Midbrain (tissue), 1 donor: Measurements from ENCODE around the gene RRAD.

ENCODE experiments used
- DNase-seq: peaks from one replicate; lab custom pipeline; 2025; lab: John Stamatoyannopoulos, UW

The RRAD gene

DNA sequence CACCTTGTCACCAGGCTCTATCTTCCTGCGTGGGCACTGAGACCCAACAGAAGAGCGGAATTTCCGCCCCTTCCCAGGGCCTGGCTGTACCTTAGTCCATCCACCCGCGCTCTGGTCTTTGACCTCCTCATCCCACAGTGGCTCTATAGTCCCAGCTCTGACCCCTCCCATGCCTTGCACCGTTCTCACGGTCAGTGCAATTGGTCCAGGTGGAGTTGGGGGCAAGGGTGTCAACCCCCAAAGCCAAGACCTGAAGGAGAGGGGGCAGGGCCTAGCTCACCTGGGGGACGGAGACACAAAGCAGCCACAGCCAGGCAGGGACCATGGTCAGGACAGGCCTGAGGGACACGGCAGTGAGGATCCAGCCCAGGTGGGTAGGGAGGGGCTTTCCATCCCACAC, 7.6 kb downstream of the RRAD start:
- no peak for DNase-seq

DNA sequence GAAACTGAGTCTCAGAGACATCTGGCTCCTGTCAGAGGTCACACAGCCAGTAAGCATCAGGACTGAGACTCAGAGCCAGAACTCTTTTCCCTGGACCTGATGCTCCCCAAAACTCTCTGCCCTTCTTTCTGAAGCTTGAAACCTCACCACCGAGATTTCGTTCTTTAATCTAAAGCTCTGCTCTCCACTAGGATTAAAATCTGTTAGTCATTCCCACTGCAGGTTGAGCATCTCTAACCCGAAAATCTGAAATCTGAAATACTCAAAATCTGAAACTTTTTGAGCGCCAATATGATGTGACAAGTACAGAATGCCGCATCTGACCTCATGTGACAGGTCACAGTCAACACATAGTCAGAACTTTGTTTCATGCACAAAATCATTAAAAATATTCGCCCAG, 8.8 kb downstream of the RRAD start:
- DNase-seq = no peak

DNA sequence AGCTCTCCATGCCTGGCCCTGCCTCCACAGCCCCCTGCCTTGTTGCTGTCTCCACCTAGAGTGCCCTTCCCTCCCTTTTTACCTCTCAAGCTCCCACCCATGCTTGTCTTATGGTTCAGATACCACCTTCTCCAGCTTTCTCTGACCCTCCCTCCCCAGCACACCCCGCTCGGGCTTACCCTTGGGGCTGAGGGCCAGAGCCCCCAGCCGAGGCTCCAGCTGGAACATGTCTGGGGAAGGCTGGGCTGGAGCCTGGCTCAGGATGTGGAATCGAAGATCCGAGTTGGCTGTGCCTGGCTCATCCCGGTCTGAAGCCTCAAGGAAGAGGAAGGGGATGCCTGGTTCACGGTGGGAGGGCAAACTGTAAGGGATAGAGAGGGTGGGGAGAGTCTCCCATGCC, 10.3 kb downstream of the RRAD start:
- DNase-seq = no peak

DNA sequence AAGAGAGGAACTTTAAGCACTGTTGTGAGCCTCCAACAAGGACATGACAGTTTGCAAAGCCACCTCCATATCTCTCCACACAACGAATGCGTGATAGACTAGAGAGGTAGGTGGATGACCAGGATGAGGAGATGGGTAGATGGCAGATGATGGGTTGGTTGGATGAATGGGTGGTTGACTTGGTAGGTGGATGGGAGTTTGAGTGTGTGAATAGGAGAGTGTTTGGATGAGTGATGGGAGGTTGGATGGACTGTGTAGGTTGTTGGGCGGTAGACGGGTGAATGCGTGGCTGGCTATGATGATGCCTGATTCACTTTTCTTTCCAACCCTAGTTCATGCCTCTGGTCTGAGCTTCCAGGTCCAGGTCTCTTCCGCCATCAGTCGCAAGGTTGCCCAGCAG, 10.8 kb downstream of the RRAD start:
- DNase-seq = no peak

DNA sequence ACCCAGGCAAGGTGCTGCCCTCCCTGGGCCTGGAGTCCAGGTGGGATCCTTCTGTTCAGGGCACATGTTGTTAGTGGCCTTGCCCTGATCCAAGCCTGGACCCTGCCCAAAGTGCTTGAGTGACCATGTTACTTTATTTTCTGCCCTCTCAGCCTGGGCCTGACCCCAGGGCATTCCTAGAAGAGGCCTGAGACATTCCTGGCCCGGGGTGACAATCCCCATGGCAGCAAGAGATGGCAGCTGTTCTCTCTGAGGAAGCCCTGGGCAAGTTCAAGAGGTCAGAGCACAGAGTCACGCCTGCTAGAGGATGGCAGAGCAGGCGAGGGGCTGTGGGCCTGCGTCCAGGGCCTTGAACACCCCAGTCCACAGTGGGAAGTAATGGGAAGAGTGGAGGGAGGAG, 11.6 kb downstream of the RRAD start:
- DNase-seq = no peak

DNA sequence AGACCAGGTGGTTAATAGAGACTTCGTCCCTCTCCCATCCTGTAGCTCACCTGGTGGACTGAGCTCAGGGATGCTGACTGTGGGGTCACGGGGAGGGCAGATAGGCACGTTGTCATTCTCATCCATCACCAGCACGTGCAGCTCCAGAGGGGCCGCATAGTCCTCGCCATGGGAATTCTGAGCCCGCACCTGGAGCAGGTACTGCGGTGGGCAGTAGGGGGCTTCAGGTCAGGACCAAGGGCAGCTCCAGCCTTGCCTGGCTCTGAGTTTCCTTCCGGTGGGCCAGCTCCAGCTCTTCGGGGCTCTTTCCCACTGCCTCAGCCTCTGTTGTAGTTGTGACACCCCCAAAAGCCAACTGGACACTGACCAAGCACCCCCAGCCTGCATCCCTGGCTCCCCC, 12.3 kb downstream of the RRAD start:
- no peak for DNase-seq

DNA sequence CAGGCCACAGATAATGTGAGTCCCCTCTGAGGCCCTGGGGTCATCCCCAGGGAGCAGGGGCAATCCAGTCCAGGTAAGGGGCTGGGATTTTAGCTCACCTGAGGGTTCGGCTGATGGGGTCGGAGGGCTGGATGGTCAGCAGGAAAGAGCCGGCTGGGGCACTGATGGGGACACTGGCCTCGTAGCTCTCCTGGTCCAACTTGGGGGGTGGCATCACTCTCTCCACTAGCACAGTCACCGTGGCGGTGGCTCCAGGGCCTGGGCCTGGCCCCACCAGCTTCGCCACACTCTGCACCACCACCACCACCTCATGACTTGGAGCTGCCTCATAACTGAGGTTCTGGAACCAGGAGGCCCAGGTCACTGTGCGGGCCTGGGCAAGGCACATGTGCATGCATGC, 13.5 kb downstream of the RRAD start:
- DNase-seq = no peak

DNA sequence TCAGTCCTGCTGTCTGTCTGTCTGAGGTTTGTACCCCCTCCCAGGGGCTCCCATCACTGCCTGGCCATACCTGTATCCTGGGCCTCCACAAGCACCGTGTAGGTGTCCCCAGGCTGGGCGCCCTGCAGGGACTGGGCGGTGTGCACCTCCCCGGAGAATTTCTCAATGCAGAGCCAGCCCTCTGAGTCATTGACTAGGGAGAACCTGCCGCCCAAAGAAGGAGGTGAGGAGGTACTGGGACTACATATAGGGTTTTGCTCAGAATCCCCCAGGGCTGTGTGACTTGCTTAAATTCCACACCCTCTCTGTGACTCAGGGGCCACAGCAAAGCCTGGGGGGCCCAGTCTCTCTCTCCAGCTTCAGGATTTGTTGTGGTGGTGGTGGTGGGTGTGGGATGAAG, 14.2 kb downstream of the RRAD start:
- no peak for DNase-seq

DNA sequence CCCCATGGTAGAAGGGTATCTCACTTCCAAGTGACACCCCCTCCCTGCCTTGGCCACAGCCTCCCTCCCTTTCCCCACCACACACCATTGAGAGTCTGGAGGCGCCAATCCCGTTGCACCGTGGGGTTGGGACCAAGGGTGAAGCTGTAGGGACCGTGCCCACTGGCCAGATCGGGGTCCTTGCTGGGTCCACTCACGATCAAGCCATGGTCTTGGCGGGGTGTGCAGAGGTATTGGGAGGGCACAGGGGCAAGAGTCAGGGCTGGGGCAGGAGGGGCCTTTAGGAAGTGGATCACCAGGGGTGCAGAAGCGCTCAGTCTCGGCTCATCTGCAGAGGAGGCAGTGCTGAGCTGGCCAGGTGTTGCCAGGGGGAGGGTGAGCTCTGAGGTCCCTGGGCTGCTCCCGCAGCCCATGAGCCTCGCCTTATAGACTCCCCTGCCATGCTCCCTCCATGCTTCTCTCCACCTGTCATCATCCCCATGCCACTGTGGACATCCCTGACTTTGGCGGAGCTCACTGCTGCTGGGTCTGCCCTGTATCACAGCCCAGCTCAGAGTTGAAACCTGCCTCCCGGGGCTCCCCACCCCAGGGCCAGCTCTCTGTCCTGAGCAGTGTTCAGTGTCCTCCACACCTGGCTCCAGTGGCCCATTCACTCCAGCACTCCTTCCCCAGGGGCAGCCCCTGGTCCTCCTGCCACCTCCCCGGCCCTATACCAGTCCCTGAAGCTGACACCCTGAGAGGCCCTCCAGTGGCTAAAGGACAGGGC, 15.0 kb downstream of the RRAD start:
- DNase-seq = no peak

DNA sequence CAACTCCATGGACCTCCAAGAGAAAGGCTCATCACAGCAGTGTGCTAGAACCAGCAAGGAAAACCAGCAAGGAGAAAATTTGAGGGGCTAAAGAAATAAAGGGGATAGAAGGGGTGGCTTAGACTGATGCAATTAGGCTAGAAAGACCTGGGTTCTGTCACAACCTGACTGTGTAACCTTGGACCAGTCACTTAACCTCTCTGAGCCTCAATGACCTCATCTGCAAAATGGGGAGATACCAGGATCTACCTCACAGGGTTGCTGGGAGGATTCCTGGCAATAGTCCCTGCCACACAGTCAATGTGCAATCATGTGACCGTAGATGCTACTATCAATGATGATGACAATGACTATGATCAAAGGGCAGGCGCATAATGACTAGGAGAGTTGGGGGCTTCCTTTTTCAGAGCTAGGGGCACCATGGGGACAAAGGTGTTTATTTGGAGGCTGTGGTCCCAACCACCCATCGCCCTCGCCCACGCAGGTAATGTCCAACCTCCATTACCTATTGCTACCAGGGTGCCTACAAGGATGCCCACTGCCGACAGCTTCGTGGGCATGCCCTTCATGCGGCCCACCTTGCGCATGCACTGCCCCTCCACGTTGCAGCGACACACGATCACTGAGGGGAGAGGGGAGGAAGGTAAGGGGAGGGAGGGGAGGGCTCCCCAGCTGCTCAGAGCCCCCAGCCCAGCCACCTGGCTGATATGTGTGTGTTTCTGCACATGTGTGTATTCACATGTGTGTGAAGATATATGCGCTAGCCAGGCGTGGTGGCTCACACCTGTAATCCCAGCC, 16.4 kb downstream of the RRAD start:
- no peak for DNase-seq

DNA sequence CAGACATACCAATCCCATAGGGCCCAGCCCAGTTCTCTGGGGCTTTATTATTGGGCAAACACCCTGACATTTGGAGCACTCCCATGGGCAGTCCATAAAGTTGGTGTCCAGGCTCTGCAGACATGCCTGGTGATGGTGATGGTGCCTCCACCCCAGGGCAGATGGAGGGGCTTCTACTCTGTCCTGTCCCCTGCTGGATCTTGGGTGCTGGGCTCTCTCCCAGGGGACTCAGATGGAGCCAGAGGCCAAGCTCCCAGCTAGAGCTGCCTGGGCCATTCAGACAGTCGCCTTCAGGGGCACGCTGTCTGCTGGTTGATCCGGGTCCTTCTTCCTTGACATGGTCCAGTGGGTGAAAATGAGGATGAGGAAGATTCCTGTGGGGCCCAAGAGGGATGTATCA, 17.2 kb downstream of the RRAD start:
- DNase-seq = no peak

DNA sequence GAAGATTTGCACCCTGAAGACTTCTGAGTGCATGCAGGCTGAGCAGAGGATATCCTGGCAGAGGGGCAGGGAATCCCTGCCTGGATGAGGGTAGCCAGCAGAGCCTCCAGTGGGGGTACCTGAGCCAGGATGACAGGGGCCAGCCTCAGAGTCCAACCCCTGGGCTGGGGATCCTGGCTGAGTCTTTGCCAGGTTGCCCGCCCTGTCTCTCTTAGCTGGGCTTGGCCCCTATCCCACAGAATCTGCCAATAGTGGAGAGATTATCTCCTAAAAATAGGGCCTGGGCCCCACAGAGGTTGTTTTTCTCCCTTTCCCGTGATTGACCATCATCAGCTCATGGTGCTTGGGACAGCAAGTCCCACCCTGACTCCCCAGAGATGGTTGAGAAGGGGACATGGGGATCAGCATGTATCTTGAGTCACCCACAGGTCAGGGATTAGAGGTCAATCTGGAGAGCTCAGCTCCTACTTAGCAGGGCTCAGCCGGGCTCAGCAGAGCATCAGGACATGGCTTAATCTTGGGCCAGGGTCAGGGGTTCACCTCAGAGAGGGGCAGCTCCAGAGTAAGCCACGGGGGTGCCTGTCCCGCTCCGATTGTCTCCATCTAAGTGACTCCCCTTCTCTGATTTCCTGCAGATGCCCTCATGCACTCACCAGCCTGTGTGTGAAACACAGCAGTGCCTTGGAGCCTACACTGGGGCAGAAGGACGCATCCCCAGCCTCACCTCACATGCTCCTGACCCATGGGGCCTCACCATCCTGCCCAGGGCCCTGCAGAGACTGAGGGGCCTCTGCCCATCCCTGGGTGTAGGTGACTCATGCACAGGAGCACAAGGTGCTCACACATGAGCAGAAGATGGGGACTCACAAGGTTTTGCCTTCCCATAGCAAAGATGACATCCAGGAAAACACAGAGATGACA, 18.2 kb downstream of the RRAD start:
- no peak for DNase-seq

DNA sequence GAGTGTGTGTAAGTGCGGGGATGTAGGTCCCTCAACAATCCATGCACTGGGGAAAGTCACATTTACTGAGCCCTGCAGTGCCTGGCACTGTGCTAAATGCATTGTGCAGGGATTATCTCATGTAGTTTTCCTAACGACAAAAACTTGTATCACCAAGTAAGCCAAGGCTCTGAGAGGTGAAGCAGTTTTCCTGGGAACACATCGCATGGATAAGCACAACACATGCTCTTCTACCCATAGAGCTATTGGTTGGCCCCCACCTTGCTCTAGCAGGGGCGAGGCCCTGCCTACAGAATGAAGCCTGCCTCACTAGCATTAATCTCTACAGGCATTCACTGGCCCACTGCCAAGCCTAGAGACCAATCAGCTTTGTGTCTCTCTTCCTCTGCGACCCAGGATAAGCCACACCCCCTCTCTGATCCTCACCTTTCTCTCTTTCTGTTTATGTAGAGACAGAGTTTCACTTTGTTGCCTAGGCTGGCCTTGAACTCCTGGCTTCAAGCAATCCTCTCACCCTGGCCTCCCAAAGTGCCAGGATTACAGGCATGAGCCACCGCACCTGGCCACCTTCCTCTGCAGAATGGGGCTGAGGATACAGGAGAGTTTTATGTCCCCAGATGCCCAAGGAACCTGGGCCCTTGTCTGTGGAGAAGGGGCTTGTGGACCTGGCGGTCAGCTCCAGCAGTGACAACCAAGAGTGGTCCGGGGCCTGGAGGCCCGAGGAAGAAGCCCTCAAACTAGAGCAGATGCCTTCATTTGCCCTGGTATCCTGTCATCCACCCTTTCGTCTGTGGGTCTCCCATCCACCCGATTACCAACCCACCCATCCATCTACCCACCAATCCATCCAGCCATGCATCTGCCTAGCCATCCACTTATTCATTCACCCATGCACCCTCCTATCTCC, 19.4 kb downstream of the RRAD start:
- no peak for DNase-seq

DNA sequence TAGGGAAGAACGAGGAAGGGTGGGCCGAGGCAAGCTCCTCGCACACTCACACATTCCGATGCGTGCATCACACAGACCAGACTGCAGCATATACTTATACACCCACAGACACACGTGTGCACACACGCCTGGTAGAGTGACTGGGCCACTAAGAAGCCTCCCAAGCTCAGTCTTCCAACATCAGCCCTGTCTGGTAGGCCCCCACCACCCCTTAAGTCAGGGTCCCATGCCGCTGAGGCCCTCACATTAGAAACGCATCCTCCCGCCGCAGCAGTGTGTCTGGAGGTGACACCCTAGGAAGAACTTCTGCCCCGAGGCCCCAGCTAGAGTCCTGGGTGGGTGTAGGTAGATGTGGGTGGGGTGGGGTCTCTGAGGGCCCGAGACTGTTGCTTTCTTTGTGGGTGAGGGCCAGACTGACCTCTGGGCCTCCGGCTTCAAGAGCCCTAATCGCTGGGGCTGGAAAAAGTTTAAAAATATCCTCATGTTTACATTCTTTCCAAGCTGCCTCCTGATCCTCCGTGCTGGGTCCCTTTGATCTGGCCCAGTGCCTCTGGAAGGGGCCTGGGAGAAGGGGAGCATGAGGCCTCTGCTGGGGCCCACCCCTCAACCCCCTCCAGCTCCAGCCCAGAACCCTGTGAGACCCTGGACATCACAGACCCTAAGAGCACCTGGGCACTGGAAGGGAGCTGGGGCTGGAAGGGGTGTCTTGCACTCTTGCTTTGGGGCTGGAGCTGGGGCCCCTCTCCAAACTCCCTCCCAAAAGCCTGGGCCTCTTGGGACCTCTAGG, 20.3 kb downstream of the RRAD start:
- no peak for DNase-seq

DNA sequence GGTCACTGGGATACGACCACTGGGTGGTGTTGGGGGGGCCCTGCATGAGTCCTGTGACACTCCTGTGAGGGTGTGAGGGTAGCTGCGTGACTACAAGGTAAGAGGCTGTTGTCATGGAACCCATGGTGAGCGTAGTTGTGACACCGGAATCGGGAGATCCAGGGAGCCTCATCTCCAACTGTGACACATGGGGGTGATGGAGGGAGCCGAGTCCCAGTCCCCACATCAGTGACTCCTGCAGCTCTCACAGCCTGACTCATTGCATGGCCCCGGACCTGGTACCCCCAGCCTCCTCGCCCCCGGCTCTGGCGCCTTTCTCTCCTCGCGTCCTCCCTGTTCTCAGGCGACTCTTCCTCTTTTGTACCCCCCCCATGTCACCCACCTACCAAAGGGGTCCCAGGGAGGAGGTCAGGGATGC, 20.9 kb downstream of the RRAD start:
- no peak for DNase-seq

DNA sequence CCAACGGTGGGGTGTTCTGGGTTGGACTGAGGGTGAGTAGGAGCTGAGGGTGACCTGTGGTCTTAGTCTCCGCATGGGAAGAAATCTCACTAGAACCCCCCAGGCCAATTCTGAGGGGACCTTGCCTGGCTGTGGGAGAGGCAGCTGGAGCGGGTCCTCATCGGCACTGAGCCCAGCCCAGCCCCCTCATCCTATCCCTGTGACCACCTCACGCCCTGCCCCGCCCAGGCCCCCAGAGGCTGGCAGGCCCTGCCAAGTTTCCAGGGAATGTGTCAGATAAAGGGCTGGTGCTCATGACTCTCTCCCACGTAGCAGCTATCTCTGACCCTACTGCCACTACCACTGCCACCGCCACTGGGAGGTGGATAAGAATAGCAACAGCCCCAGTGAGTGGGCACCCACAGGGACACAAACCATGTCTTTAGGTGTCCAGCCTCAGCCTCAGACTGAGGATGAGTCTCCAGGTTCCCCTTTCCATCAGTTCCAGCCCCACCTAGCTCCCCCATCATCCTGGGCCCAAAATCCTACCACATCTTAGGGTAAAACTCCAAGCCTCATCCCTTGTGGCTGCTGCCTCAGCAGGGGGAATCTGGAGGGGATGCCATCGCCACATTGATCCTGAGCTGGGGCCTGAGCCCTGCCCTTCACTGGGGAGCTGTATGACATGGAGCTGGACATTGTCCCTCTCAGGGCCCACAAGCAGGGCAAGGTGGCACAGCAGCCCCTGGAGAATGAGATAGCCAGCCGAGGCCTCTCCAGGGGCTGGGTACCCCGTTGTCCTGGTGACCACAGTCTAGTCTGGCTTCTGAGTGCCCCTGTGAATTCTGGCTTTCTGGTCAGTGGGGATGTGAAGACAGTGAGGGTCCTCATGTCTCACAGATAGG, 21.5 kb downstream of the RRAD start:
- DNase-seq = no peak

DNA sequence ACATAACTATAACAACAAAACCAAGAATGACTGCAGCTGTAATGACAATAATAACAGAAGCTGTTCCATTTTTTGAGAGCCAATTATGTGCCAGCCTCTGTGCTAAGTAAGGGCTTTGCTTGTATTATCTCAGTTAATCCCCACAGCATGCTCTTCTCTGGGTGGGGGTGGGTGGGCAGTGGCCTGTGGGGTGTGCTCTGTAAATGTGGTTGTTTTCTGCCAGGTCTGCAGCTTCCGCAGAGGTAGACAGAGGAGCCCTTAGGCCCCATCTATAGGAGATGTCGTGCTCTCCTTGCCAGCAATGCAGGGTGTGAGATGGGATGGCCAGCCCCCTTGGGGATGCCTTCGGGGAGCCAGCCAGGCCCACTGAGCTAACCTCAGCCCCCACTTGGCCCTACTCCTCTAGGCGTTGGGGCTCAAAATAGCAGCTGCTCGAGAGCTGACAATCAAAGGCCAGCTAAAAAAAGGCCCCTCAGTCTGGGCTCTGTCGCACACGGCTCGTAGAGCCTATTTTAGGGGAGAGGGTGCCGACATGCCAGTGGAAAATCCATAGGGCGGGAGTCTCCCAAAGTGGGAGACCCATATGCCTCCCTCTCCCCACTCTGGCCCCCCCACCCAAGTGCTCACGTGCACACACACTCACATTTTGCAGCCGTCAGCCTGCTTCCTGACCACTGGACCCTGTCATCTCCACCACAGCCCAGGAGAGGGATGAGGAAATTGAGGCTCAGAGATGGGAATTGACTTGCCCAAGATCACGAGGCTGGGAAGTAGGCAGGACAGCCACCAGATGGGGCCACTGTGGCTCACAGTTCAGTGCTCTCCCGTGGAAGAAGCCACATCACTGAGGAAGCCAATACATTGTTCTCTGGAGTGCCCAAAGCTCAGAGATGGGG, 22.4 kb downstream of the RRAD start:
- DNase-seq = no peak

DNA sequence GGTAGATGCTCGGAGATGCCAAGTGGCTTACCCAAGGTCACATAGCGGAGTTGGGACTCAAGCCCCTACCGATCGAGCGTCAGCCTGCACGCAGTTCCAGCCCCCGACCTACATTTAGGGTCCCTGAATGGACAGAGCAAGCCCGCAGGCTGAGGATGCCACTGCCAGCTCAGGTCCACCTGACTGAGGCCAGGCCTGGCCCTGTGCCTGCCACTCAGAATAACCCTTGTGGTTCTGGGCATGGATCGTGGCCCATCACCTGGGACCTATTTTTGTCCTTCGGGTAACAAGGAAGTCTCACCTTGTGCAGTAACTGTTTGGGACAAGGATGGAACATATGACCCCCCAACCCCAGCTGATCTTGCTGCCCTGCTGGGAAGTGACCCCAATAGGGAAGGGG, 23.7 kb downstream of the RRAD start:
- no peak for DNase-seq
